Measurements from ENCODE around the gene TBC1D21.

The TBC1D21 gene

DNA sequence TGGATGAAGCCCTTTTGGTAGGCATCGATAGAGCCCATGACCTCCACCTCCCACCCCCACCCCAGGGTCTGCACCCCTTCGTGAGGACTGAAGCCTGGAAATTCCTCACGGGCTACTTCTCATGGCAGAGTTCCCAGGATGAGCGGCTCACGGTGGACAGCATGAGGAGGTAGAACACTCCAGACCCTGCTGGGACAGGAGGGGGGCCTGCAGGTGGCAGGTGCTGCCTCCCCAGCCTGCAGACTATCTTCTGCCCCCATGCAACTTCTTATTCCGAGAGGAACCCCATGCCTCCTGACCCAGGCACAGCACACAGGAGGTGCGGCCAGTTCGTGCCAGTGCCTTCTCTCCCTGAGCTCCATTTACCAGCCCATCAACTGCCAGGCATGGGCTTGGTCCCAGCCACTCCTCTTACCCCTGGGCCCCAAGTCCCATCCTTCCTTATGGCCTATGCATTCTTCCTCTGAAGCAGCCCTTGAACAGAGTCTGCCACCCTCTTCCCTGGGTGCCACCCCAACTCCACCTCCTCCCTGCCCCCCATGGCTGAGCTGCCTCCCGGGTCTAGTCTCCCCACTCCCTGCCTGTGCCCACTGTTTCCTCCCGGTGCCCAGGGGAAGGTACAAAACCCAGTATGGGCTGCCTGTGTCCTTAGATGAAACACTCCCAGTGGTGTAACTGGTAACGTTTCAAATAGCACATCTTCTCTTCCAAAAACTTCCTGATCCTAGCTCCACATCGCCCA, 8.4 kb downstream of the TBC1D21 start:
- no peak overlapping the region for H3K4me3 ChIP-seq (ENCODE audit: low read depth, low read length)
- ChIA-PET CTCF (interaction anchor here (0.6 to 1.7 kb wide), 5 partner anchors 10 to 1149 kb away, joined by 3 to 9 read pairs (median 4); no protein-coding TSS in a partner anchor), POLR2A (no interaction called here)
- H3K4me1 ChIP-seq (ENCODE audit: control insufficient read depth, insufficient read depth, low read length) = no peaks in the 10 kb centered on the region
- no peaks in the 10 kb centered on the region for H3K9me3 ChIP-seq (ENCODE audit: control insufficient read depth, insufficient read depth, low read depth, low read length)
- H3K36me3 ChIP-seq (ENCODE audit: control insufficient read depth in 2 of 2, insufficient read depth in 1 of 2, low read length in 2 of 2) = no peaks in the 10 kb centered on the region
- no peak overlapping the region for H3K27ac ChIP-seq (ENCODE audit: extremely low read depth, low read depth, low read length)
- TF ChIP-seq, protein P1, sequence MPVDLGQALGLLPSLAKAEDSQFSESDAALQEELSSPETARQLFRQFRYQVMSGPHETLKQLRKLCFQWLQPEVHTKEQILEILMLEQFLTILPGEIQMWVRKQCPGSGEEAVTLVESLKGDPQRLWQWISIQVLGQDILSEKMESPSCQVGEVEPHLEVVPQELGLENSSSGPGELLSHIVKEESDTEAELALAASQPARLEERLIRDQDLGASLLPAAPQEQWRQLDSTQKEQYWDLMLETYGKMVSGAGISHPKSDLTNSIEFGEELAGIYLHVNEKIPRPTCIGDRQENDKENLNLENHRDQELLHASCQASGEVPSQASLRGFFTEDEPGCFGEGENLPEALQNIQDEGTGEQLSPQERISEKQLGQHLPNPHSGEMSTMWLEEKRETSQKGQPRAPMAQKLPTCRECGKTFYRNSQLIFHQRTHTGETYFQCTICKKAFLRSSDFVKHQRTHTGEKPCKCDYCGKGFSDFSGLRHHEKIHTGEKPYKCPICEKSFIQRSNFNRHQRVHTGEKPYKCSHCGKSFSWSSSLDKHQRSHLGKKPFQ (tag by site-specific recombination; IDR thresholded peaks at IDR 0.05) = no peak
- TF ChIP-seq ZNF830 (tag by site-specific recombination; IDR thresholded peaks at IDR 0.05; ENCODE audit: low read depth) (no peak), ZNF16 (tag by site-specific recombination; IDR thresholded peaks at IDR 0.05; ENCODE audit: low read depth) (no peak), SP3 (tag by site-specific recombination; IDR thresholded peaks at IDR 0.05) (no peak), ZNF426 (tag by site-specific recombination; IDR thresholded peaks at IDR 0.05) (no peak), ZXDB (tag by site-specific recombination; IDR thresholded peaks at IDR 0.05) (no peak), ZNF354C (tag by site-specific recombination; IDR thresholded peaks at IDR 0.05; ENCODE audit: borderline replicate concordance, low read depth) (no peak), ZNF433 (tag by site-specific recombination; IDR thresholded peaks at IDR 0.05; ENCODE audit: low read depth) (no peak), ZFP37 (tag by site-specific recombination; IDR thresholded peaks at IDR 0.05) (no peak), ZNF223 (tag by site-specific recombination; IDR thresholded peaks at IDR 0.05) (no peak), ZNF174 (tag by site-specific recombination; IDR thresholded peaks at IDR 0.05) (no peak), ZNF596 (tag by site-specific recombination; IDR thresholded peaks at IDR 0.05) (no peak), SCRT2 (tag by site-specific recombination; IDR thresholded peaks at IDR 0.05) (no peak), ZNF112 (tag by site-specific recombination; IDR thresholded peaks at IDR 0.05) (no peak), ZFP3 (tag by site-specific recombination; IDR thresholded peaks at IDR 0.05; ENCODE audit: low read depth) (no peak), ZNF571 (tag by site-specific recombination; IDR thresholded peaks at IDR 0.05) (no peak), ZNF138 (tag by site-specific recombination; IDR thresholded peaks at IDR 0.05; ENCODE audit: borderline replicate concordance) (no peak)
- TF ChIP-seq, protein P2, sequence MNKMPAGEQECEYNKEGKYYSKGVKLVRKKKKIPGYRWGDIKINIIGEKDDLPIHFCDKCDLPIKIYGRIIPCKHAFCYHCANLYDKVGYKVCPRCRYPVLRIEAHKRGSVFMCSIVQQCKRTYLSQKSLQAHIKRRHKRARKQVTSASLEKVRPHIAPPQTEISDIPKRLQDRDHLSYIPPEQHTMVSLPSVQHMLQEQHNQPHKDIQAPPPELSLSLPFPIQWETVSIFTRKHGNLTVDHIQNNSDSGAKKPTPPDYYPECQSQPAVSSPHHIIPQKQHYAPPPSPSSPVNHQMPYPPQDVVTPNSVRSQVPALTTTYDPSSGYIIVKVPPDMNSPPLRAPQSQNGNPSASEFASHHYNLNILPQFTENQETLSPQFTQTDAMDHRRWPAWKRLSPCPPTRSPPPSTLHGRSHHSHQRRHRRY (tag by site-specific recombination; IDR thresholded peaks at IDR 0.05) = no peak
- TF ChIP-seq, protein P3, sequence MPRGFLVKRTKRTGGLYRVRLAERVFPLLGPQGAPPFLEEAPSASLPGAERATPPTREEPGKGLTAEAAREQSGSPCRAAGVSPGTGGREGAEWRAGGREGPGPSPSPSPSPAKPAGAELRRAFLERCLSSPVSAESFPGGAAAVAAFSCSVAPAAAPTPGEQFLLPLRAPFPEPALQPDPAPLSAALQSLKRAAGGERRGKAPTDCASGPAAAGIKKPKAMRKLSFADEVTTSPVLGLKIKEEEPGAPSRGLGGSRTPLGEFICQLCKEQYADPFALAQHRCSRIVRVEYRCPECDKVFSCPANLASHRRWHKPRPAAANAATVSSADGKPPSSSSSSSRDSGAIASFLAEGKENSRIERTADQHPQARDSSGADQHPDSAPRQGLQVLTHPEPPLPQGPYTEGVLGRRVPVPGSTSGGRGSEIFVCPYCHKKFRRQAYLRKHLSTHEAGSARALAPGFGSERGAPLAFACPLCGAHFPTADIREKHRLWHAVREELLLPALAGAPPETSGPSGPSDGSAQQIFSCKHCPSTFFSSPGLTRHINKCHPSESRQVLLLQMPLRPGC (tag by site-specific recombination; IDR thresholded peaks at IDR 0.05) = no peak
- TF ChIP-seq, protein P4, sequence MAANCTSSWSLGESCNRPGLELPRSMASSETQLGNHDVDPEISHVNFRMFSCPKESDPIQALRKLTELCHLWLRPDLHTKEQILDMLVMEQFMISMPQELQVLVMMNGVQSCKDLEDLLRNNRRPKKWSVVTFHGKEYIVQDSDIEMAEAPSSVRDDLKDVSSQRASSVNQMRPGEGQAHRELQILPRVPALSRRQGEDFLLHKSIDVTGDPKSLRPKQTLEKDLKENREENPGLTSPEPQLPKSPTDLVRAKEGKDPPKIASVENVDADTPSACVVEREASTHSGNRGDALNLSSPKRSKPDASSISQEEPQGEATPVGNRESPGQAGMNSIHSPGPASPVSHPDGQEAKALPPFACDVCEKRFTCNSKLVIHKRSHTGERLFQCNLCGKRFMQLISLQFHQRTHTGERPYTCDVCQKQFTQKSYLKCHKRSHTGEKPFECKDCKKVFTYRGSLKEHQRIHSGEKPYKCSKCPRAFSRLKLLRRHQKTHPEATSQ (tag by site-specific recombination; IDR thresholded peaks at IDR 0.05) = no peak

All from HEK293 (cell line).